Brain pericyte (primary cell): ENCODE data around the gene TWIST2.

ENCODE experiments used
- DNase-seq: peaks from one replicate; pipeline ENCODE4 v3.0.0-alpha.2; 2012; ENCODE audit warnings: low read depth, low spot score

Gene TWIST2

GRCh38 chr2:238916875-238917590 lies 69.1 kb downstream of the TWIST2 start:
- DNase-seq: no peak

GRCh38 chr2:238919307-238919706 lies 71.4 kb downstream of the TWIST2 start:
- DNase-seq: no peak

GRCh38 chr2:238920053-238920452 lies 72.2 kb downstream of the TWIST2 start:
- DNase-seq: no peak

- no peak for DNase-seq
Observed at GRCh38 chr2:238920601-238921001, 72.7 kb downstream of the TWIST2 start.

GRCh38 chr2:238921259-238921658 lies 73.4 kb downstream of the TWIST2 start:
- DNase-seq: no peak

GRCh38 chr2:238921681-238922319 lies 73.9 kb downstream of the TWIST2 start:
- DNase-seq: no peak

GRCh38 chr2:238922435-238922834 lies 74.5 kb downstream of the TWIST2 start:
- no peak for DNase-seq

- no peak for DNase-seq
Observed at GRCh38 chr2:238924032-238924431, 76.1 kb downstream of the TWIST2 start.

- DNase-seq: no peak
Observed at GRCh38 chr2:238924796-238925195, 76.9 kb downstream of the TWIST2 start.

GRCh38 chr2:238925281-238925680 lies 77.4 kb downstream of the TWIST2 start:
- DNase-seq: no peak

GRCh38 chr2:238925816-238926521 lies 78.1 kb downstream of the TWIST2 start:
- no peak for DNase-seq

- DNase-seq: no peak
Observed at GRCh38 chr2:238926761-238927611, 79.1 kb downstream of the TWIST2 start.

GRCh38 chr2:238927746-238928519 lies 80.0 kb downstream of the TWIST2 start:
- no peak for DNase-seq

GRCh38 chr2:238928520-238929241 lies 80.8 kb downstream of the TWIST2 start:
- DNase-seq: no peak

GRCh38 chr2:238929242-238930081 lies 81.6 kb downstream of the TWIST2 start:
- no peak for DNase-seq

GRCh38 chr2:238930216-238930615 lies 82.3 kb downstream of the TWIST2 start:
- DNase-seq: no peak

GRCh38 chr2:238936162-238937052 lies 88.5 kb downstream of the TWIST2 start:
- DNase-seq: no peak

- DNase-seq: no peak
Observed at GRCh38 chr2:238938003-238938400, 90.1 kb downstream of the TWIST2 start.
